ENCODE results near the gene IGHMBP2.

Gene IGHMBP2

DNA sequence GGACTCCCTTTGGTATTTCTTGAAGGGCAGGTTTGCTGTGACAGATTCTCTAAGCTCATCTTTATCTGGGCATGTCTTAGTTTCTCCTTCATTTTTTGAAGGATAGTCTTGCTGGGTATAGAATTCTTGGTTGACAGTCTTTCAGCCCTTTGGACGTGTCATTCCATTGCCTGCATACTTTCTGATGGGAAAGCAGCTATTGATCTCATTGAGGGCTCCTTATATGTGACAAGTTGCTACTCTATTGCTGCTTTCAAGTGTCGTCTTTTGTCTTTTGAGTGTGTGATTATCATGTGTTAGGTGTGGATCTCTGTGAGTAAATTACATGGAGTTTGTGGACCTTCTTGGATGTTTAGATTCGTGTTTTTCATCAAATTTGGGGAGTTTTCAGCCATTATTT, 21.9 kb downstream of the IGHMBP2 start:
- FAIRE-seq (no peak), DNase-seq (ENCODE audit: insufficient read length, low spot score) (no peak)

DNA sequence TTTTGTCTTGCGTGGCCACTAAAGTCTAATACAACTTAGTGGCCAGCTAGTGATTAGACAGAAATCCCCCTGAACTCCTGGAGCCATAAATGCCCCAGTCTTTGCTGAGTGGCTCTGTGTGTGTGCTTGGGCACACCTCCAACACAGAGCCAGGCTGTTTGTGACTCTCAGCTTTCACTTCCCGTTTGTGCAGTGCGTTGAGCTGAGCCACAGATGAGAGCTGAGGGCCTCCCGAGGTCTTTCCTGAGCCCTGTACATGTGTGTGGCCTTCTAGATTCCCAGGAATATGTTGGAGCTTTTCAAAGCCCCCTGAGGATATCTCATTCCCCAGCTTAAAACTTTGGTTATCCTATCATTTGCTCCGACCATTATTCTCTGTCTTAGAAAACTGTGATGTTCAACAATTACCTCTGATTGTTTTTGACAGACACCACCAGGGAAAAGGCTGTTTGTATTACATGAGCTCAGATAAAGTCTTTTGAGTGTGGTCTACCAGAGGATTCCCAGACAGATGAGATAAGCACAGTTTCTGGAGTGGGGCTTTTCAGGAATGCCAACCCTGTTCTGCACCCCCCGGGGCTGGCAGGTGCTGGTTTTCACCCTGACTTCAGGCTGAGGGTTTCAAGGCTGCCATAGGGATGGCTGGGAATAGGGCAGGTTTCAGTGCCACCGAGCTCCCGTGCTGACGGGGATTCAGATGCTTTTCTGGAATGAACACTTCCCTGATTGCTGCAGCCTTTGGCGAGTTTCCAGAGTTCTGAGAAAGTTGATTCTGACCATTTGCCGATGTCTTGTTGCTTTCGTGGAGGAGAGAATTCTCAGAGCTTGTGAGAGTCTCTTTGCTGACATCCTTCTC, 23.8 kb downstream of the IGHMBP2 start:
- DNase-seq (ENCODE audit: insufficient read length, low spot score) (no peak), FAIRE-seq (no peak)

DNA sequence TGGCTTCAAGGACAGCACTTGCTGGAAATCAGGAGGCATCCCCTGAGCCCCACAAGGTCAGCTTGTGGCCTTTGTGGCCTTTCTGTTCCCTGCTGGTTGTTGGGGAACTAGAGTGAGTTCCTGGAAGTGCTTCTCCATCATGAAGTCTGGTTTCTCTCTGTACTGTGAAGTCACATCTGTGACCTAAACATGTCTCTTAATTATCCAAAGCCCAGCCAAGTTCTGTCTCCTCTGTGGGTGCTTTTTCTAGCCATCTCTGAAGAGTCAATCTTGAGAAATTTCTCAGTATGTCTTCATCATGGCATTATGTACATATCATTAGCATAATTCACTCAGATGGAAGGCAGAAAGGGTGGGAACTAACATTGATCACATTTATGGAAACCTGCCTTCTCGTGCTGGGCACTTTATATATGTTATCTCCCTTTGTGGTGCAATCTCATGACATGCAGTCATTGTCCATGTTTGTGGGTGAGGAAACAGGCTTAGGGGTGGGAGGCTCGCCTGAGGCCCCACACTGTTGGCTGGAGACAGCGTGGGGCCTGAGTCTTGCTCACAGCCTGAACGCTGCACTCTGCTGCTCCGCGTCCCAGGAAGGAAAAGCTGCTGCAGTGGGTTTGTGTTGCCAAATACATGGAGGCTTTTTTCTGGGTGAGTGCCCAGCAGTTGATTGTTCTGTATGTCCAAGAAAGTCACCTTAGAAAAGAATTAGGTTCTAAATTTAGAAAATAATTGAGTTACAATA, 24.6 kb downstream of the IGHMBP2 start:
- FAIRE-seq (no peak), DNase-seq (ENCODE audit: insufficient read length, low spot score) (no peak)

DNA sequence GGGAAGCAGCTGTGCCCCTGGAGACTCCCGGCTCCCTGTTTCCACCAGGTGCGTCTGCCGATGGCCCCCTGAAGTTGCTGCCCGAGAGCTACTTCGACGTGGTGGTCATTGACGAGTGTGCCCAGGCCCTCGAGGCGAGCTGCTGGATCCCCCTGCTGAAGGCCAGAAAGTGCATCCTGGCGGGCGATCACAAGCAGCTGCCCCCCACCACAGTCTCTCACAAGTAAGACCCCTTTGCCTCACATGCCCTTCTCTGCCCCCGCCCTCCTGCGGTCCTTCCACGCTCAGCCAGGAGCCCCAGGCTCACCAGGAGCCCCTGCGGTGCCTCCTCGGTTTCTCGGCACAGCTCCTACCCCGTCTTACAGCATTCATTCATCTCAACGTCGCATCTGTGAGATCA, 25.4 kb downstream of the IGHMBP2 start:
- DNase-seq (ENCODE audit: insufficient read length, low spot score) (no peak), FAIRE-seq (no peak)

DNA sequence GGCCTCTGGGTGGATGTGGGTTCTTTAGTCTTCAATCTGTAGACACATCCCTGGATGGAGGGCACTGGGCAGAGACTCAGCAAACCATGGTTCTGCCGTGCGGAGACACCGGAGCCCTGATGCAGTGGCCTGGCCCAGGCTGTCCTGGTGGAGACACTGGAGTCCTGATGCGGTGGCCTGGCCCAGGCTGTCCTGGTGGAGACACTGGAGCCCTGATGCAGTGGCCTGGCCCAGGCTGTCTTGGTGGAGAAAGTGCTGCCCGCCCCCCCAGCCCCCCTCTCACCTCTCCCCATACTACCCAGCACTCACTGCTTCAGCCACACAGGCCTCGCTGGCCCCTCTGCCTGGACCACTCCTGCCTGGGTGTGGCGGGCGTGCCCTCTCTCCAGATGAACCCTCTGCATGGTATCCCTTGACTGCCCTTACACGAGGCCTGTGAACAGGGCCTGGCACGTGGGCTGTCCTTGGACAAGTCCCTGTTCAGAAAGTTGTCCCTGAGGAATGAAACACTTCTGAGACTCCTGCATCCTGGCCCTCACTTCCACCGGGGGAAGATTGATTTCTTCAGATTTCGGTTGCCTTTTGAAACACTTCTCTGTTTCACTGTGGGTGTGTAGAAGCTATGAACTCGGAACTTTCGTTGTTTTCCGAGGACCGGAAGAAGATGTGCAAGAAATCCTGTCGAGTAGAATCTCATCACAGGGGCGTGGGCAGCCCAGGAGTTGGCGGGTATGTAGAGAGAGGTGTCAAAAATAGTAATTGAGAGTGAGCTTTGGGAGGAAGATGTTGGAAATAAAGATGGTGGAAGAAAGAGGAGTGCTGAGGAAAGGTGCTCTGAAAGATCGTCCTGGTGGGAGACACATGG, 26.2 kb downstream of the IGHMBP2 start:
- no peak for DNase-seq (ENCODE audit: insufficient read length, low spot score)
- FAIRE-seq, result no peak

DNA sequence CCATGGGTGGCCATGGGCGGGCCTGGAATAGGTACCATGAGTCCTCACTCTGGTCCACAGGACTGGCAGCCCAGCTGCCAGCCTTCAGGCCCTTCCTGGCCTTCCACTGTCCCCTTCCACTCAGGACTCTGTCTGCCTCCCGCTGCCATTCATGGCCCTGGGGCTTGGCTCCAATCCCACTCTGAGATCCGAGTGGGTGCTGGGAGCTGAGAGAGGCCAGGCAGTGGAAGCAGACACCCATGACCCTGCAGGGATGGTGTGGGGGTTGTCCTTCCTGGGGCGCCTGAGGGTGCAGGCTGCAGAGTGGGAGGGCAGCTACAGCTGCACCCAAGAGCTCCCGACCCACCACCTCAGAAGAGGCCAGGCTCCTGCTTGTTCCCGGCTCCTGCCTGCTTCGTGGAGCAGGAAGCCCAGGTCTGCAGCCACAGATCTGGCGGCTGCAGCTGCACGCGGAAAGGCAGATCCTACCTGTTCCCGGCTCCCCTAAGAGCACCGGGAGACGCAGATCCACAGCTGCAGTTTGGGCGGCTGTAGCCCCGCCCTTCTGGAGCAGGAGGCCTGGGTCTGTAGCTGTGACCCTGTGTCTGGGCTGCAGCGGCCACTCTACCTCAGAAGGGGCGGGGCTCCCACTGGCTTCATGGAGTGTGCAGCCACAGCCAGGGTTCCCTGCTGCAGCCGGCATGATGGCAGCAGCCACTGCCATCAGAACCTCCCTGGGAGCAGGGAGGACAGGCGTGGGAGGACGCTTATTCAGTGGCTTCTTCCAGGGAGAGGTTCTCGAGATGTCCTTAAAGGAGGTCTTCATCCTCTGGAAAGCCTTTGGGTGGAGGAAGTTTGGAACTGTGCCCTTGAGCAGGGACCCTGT, 27.5 kb downstream of the IGHMBP2 start:
- FAIRE-seq (no peak), DNase-seq (ENCODE audit: insufficient read length, low spot score) (no peak)

DNA sequence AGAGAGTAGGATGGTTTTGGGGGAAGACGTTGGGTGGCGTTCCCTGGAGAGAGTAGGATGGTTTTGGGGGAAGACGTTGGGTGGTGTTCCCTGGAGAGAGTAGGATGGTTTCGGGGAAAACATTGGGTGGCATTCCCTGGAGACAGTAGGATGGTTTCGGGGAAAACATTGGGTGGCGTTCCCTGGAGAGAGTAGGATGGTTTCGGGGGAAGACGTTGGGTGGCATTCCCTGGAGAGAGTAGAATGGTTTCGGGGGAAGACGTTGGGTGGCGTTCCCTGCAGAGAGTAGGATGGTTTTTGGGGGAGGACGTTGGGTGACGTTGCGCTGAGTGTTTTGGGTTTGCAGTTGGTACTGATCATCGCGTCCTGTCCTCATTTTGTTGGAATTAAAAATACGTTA, 28.2 kb downstream of the IGHMBP2 start:
- DNase-seq (ENCODE audit: insufficient read length, low spot score) (no peak), FAIRE-seq (no peak)

GRCh38 chr11:68932358-68932757, 28.7 kb downstream of the IGHMBP2 start:
- DNase-seq (ENCODE audit: insufficient read length, low spot score) (no peak), FAIRE-seq (no peak)

DNA sequence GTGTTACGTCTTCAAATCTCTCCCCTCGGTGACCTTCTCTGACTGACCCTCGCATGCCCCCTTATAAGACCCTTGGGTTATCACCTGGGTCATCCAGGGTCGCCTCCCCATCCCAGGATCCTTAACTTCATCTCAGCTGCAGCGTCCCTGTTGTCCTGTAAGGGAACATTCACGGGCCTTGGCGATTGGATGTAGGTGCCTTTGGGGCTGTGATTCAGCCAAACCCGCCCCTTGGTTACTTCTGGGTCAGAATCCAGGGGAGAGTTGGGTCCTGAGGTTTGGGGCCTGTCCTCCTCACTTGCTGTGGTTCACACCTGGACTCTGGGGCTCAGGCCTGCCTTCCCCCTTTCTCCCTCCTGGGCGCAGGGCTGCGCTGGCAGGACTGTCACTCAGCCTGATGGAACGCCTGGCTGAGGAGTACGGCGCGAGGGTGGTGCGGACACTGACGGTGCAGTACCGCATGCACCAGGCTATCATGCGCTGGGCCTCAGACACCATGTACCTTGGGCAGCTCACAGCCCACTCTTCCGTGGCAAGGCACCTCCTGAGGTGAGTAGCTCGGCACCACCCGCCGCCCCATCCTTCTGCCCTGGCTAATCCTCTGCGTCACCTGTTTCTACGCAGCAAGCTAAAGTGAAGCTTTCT, 29.4 kb downstream of the IGHMBP2 start:
- FAIRE-seq, result no peak
- DNase-seq (ENCODE audit: insufficient read length, low spot score), result no peak

GRCh38 chr11:68933605-68934320, 30.1 kb downstream of the IGHMBP2 start:
- DNase-seq (ENCODE audit: insufficient read length, low spot score), result no peak
- no peak for FAIRE-seq

DNA sequence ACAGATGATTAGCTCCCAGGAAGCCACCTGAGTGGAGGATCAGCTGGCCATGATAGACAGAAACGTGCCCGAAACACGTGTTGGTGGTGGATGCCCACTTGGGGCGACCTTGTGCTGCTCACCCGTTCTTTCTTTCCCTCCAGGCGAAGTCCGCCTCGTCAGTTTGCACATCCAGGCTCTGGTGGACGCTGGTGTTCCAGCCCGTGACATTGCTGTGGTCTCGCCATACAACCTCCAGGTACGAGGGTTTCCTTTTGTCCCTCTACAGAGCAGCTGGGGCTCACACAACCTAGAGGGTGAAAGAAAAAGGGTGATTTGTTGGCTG, 30.6 kb downstream of the IGHMBP2 start:
- DNase-seq (ENCODE audit: insufficient read length, low spot score) (no peak), FAIRE-seq (no peak)

- FAIRE-seq (no peak), DNase-seq (ENCODE audit: insufficient read length, low spot score) (no peak)
Measured at GRCh38 chr11:68934666-68935065, 31.0 kb downstream of the IGHMBP2 start.

DNA sequence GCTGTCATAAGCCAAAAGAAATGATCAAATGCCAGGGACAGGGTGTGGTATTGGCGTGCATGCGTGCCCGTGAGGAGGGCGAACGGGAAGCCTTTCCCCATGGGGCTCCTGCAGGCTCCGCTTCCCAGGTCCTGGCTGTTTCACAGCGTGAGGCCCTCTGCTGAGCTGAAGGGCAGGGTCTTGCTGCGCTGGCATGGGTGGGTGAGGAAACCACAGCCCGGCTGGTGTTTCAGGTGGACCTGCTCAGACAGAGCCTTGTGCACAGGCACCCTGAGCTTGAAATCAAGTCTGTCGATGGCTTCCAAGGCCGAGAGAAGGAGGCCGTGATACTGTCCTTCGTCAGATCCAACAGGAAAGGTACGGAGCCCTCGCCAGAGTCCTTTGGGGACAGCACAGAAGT, 31.4 kb downstream of the IGHMBP2 start:
- FAIRE-seq, result no peak
- no peak for DNase-seq (ENCODE audit: insufficient read length, low spot score)

DNA sequence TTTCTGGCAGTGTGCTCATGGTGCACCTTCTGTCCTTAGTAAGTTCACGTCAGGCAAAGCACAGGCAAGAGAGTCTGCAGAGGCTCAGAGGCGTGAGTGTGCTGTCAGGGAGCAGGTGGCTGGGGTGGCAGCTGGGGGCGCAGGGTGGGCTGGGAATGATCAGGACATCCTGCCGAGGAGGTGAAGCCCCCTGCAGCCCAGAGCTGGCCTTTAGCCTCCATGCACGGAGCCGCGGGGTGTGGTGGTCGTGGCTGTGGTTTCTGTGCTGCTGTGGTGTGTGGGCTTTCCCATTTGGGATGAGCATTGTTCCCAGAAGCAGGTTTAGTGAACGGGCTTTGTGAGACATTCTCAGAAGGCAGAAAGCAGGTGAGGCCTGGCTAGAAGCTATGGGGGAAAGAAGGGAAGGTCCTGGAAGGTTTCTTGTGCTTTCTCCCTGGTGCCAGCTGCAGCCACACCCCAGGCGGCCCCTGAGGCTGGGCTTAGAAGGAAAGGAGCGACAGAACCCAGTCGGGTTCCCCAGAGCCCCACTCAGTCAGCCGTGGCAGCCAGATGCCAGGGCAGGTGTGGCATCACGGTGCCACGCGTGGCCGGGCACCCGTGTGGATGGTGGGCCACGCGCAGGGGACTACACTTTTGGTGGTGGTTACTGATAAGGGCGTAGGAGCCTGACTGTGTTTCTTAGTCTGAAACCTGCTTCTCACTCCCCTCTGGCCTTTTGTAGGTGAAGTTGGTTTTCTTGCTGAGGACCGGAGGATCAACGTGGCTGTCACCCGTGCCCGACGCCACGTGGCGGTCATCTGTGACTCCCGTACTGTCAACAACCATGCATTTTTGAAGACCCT, 32.0 kb downstream of the IGHMBP2 start:
- DNase-seq (ENCODE audit: insufficient read length, low spot score) (no peak), FAIRE-seq (no peak)

DNA sequence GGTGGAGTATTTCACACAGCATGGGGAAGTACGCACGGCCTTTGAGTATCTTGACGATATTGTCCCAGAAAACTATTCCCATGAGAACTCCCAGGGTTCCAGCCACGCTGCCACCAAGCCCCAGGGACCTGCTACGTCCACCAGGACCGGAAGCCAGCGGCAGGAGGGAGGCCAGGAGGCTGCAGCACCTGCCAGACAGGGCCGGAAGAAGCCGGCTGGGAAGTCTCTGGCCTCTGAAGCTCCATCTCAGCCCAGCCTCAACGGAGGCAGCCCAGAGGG, 32.6 kb downstream of the IGHMBP2 start:
- FAIRE-seq, result peak; percentile 26
- no peak for DNase-seq (ENCODE audit: insufficient read length, low spot score)

- FAIRE-seq (no peak), DNase-seq (ENCODE audit: insufficient read length, low spot score) (no peak)
Measured at GRCh38 chr11:68936676-68937620, 33.3 kb downstream of the IGHMBP2 start.

GRCh38 chr11:68938088-68938487, 34.4 kb downstream of the IGHMBP2 start:
- no peak for DNase-seq (ENCODE audit: insufficient read length, low spot score)
- no peak for FAIRE-seq

All from HTR-8/SVneo (cell line).